PC-3 (cell line): ENCODE data around the gene RETSAT. TPM values are rescaled to one million over a fixed set of nuclear protein-coding genes. Genes with fewer than 3 reads are reported as not detected.
A peak's percentile ranks its signal among the peaks of the same experiment; 100 is the strongest.
"Not testable (repeated sequence)": the region's sequence is repeated elsewhere in the genome, so short reads cannot be mapped to it uniquely, and the experiment has no call there.

Experiments used
- ATAC-seq: fragments of 200-7000 bp; cut with Tn5 transposase; 2 replicates; pipeline ENCODE4 v1.9.1; 2020; ENCODE audit warnings: mild to moderate bottlenecking, moderate library complexity
- BruUV-seq: library from RNA; stranded (reverse); fragments of 400-500 nt; replicated peaks from 2 replicates; lab custom pipeline; 2021; lab: Mats Ljungman, UMichigan
- CTCF ChIA-PET: fragments of 300-600 bp; sonication (Branson Sonifier 250); formaldehyde crosslinking; loops from one replicate; lab custom pipeline; 2022; ENCODE audit warnings: antibody characterized with exemption; lab: Charles Lee
- POLR2A ChIA-PET: fragments of 300-600 bp; sonication (Branson Sonifier 250); formaldehyde crosslinking; loops from one replicate; lab custom pipeline; 2022; ENCODE audit warnings: antibody characterized with exemption; ENCODE audit not compliant: unreplicated experiment; lab: Charles Lee
- DNase-seq: peaks from one replicate; pipeline ENCODE4 v3.0.0-alpha.2; 2015
- H2AFZ ChIP-seq: fragments of 300-600 bp; sonication (generic); 2 replicates; pipeline ENCODE4 v1.6.0; 2016; ENCODE audit warnings: antibody characterized with exemption, low read length
- H3F3A ChIP-seq: fragments of 300-600 bp; sonication (generic); one replicate; pipeline ENCODE4 v1.6.0; 2017; ENCODE audit warnings: antibody characterized with exemption, low read length, control low read depth, mild to moderate bottlenecking; ENCODE audit not compliant: unreplicated experiment
- H3K27ac ChIP-seq: fragments of 300-600 bp; sonication (generic); 2 replicates; pipeline ENCODE4 v1.5.1; 2016; ENCODE audit warnings: mild to moderate bottlenecking, low read length
- H3K27me3 ChIP-seq: fragments of 300-600 bp; sonication (generic); 2 replicates; pipeline ENCODE4 v1.6.1; 2016; ENCODE audit warnings: low read length, mixed read lengths
- H3K36me3 ChIP-seq: fragments of 300-600 bp; sonication (generic); 2 replicates; pipeline ENCODE4 v1.6.1; 2016; ENCODE audit warnings: low read depth, mixed run types, low read length, mixed read lengths
- H3K4me1 ChIP-seq: fragments of 300-600 bp; sonication (generic); 2 replicates; pipeline ENCODE4 v1.5.1; 2016; ENCODE audit warnings: low read length; ENCODE audit not compliant: insufficient read depth
- H3K4me2 ChIP-seq: fragments of 300-600 bp; sonication (generic); 2 replicates; pipeline ENCODE4 v1.6.0; 2016; ENCODE audit warnings: low read length
- H3K4me3 ChIP-seq: fragments of 300-600 bp; sonication (generic); 2 replicates; pipeline ENCODE4 v1.5.1; 2016; ENCODE audit warnings: mild to moderate bottlenecking, low read length, mixed read lengths
- H3K79me2 ChIP-seq: fragments of 300-600 bp; sonication (generic); 2 replicates; pipeline ENCODE4 v1.6.1; 2017; ENCODE audit warnings: low read length, mixed read lengths
- H3K9ac ChIP-seq: fragments of 300-600 bp; sonication (generic); 2 replicates; pipeline ENCODE4 v1.6.0; 2016; ENCODE audit warnings: mild to moderate bottlenecking, low read length
- H3K9me2 ChIP-seq: fragments of 300-600 bp; sonication (generic); replicated peaks from 2 replicates; pipeline ENCODE4 v1.6.1; 2016; ENCODE audit warnings: mixed run types, low read length, mixed read lengths
- H3K9me3 ChIP-seq: fragments of 300-600 bp; sonication (generic); 2 replicates; pipeline ENCODE4 v1.6.1; 2016; ENCODE audit warnings: low read length, mixed read lengths
- H4K20me1 ChIP-seq: fragments of 300-600 bp; sonication (generic); 2 replicates; pipeline ENCODE4 v1.6.1; 2016; ENCODE audit warnings: low read length, mixed read lengths
- EZH2 ChIP-seq: fragments of 300-600 bp; sonication (generic); IDR thresholded peaks from one replicate; pipeline ENCODE4 v1.6.1; 2017; ENCODE audit warnings: antibody characterized with exemption, mild to moderate bottlenecking, low read length; ENCODE audit not compliant: unreplicated experiment
- EZH2phosphoT487 ChIP-seq: fragments of 300-600 bp; sonication (generic); IDR thresholded peaks from 2 replicates; pipeline ENCODE4 v1.6.1; 2018; ENCODE audit warnings: mild to moderate bottlenecking, antibody characterized with exemption, low read length, borderline replicate concordance
- intact Hi-C: fragments of 100-400 bp; cut with micrococcal nuclease; formaldehyde crosslinking; loops from 2 replicates; pipeline ENCODE4 v1.9.0; 2023
- total RNA-seq: library from RNA; depleted of rRNA; stranded (reverse); fragments of >200 nt; gene quantifications from 2 replicates; pipeline ENCODE4 v1.2.3, GENCODE V29; 2014
- TF ChIP-seq, protein P1 (sequence below): fragments of 300-600 bp; sonication (generic); conservative IDR thresholded peaks from 2 replicates; pipeline ENCODE4 v1.5.1; 2017; ENCODE audit warnings: antibody characterized with exemption, low read depth, mild to moderate bottlenecking, low read length

RETSAT gene
- total RNA-seq, 1 experiment from 2014 or later: 39.1 TPM

DNA sequence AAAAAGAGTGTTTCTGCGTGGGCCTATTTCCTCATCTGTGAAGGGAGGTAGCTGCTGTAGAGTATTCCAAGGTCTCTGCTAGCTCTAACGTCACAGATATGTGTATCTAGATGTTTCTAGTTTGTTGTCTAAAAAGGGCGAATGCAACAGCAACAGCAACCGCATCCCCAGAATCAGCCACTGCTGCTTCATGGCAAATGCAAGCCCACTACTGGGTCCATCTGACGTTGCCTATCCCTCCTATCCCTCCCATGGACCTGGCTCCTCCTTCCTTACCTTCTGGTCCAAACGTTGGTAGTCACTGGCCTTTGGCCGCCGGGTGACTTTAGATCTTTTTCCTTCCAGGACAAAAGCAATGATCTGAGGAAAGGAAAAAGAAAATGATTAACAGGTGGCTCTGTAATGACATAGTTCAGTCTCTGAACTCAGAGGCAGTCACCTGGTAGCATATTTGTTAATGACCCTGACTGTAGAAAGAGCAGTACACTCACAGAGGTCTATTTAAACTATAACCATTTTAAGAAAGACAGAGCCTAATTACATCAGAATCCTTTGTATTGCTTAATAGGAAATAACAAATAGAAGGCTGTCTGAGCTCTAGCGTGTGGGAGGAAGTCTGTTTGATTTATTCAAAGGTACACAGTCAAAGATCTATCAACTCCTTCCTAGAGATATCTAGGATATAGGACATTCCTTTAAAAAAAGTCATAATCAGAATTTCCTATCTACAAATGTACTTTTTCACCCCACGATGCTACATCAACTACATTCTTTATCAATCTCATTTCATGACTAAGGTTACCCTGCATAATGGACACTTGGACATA is 29.5 kb downstream of the RETSAT start:
- TF ChIP-seq, protein P1, sequence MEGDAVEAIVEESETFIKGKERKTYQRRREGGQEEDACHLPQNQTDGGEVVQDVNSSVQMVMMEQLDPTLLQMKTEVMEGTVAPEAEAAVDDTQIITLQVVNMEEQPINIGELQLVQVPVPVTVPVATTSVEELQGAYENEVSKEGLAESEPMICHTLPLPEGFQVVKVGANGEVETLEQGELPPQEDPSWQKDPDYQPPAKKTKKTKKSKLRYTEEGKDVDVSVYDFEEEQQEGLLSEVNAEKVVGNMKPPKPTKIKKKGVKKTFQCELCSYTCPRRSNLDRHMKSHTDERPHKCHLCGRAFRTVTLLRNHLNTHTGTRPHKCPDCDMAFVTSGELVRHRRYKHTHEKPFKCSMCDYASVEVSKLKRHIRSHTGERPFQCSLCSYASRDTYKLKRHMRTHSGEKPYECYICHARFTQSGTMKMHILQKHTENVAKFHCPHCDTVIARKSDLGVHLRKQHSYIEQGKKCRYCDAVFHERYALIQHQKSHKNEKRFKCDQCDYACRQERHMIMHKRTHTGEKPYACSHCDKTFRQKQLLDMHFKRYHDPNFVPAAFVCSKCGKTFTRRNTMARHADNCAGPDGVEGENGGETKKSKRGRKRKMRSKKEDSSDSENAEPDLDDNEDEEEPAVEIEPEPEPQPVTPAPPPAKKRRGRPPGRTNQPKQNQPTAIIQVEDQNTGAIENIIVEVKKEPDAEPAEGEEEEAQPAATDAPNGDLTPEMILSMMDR: no peak
- TF ChIP-seq EZH2: no peak
- TF ChIP-seq EZH2phosphoT487: no peak
- H3K9me3 ChIP-seq: no peaks in the 10 kb centered on the region
- ATAC-seq: no peak
- peak overlapping the region; percentile 92 for H3K4me3 ChIP-seq
- no peak overlapping the region for H2AFZ ChIP-seq
- no peaks in the 10 kb centered on the region for H3F3A ChIP-seq
- DNase-seq: no peak
- peaks cover 84% of the 10 kb centered on the region for H3K79me2 ChIP-seq
- BruUV-seq: no TSS peak
- peak overlapping the region; percentile 96 for H3K4me2 ChIP-seq
- no peaks in the 10 kb centered on the region for H3K9me2 ChIP-seq
- POLR2A ChIA-PET: no interaction called here
- H3K27me3 ChIP-seq: no peaks in the 10 kb centered on the region
- H3K27ac ChIP-seq: no peak overlapping the region
- CTCF ChIA-PET: no interaction called here
- H3K9ac ChIP-seq: peak overlapping the region; percentile 89; the same call in 1 of the 2 replicates
- peaks cover 27% of the 10 kb centered on the region for H4K20me1 ChIP-seq
- H3K36me3 ChIP-seq: peaks cover 44% of the 10 kb centered on the region
- intact Hi-C loops: loop anchor here (1.0 to 5.0 kb wide), 2 partner anchors 227 to 277 kb away; partner anchors contain the start of gene TMEM150A
- H3K4me1 ChIP-seq: peaks cover 24% of the 10 kb centered on the region

DNA sequence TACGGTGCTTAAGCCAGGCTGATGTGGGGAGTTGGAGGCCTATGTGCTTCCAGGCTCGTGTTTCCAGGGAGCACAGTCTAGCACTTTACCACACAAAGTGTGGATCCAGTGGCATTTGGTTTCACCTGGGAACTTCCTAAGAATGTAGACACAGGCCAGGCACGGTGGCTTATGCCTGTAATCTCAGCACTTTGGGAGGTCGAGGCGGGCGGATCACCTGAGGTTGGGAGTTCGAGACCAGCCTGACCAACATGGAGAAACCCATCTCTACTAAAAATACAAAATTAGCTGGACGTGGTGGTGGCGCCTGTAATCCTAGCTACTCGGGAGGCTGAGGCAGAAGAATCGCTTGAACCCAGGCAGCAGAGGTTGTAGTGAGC is 30.4 kb downstream of the RETSAT start:
- H3K79me2 ChIP-seq: peaks cover 91% of the 10 kb centered on the region
- H4K20me1 ChIP-seq: peaks cover 27% of the 10 kb centered on the region
- BruUV-seq, H3K27ac ChIP-seq, H3K9me2 ChIP-seq, H3K27me3 ChIP-seq, POLR2A ChIA-PET, H2AFZ ChIP-seq, H3K4me2 ChIP-seq, H3K4me3 ChIP-seq, CTCF ChIA-PET, H3K9me3 ChIP-seq, ATAC-seq, DNase-seq, intact Hi-C loops, H3K9ac ChIP-seq, H3F3A ChIP-seq: not testable (repeated sequence)
- H3K4me1 ChIP-seq: peaks cover 21% of the 10 kb centered on the region
- peaks cover 50% of the 10 kb centered on the region for H3K36me3 ChIP-seq

DNA sequence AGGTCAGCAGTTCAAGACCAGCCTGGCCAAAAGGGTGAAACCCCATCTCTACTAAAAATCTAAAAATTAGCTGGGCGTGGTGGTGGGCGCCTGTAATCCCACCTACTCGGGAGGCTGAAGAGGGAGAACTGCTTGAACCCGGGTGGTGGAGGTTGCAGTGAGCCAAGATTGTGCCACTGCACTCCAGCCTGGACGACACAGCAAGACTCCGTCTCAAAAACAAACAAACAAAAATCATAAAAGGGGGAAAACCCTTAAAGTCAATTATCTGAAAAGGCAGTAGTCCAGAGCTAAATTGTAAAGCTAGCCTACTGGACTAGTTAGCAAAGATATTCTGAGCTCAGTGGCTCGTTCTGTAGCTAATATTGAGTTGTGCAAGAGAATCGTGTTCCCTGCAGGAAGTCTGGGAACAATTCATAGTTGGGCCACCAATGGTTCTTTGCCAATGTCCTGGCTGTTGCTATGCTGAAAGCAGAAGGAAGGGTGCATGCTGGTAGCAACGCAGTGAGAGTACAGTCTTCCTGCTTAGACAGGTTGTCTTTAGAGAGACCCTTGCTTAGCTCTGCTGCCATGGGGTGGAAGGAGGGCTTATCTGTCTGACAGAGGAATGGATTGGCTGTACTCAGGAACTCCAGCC is 30.9 kb downstream of the RETSAT start:
- H4K20me1 ChIP-seq: peaks cover 27% of the 10 kb centered on the region
- DNase-seq (no peak), ATAC-seq (no peak)
- no peak overlapping the region for H3K27ac ChIP-seq
- no peak overlapping the region for H3K4me2 ChIP-seq
- H3K9me3 ChIP-seq: no peaks in the 10 kb centered on the region
- BruUV-seq: no TSS peak
- no peak overlapping the region for H3K4me3 ChIP-seq
- H3F3A ChIP-seq: no peaks in the 10 kb centered on the region
- H3K79me2 ChIP-seq: peaks cover 91% of the 10 kb centered on the region
- H3K27me3 ChIP-seq: no peaks in the 10 kb centered on the region
- intact Hi-C loops: no loop called here
- ChIA-PET CTCF (no interaction called here), POLR2A (no interaction called here)
- TF ChIP-seq EZH2 (no peak), EZH2phosphoT487 (no peak)
- TF ChIP-seq, protein P1: no peak
- H3K9ac ChIP-seq: no peak overlapping the region
- H3K4me1 ChIP-seq: peaks cover 20% of the 10 kb centered on the region
- no peak overlapping the region for H2AFZ ChIP-seq
- peaks cover 50% of the 10 kb centered on the region for H3K36me3 ChIP-seq
- no peaks in the 10 kb centered on the region for H3K9me2 ChIP-seq
